Testis (tissue), 3 donors: ENCODE measurements around the gene EFHD1. TPM values are rescaled to one million over a fixed set of nuclear protein-coding genes. Genes with fewer than 3 reads are reported as not detected.

Experiments used
- DNase-seq: peaks from one replicate; pipeline ENCODE4 v3.0.0-alpha.2; 2019
- H3K27ac ChIP-seq, 2 donors: fragments of 200-600 bp; sonication (generic); one replicate each; pipeline ENCODE4 v1.5.1; 2019
- H3K27me3 ChIP-seq: fragments of 200-600 bp; sonication (generic); one replicate; pipeline ENCODE4 v1.5.1; 2019
- H3K36me3 ChIP-seq: fragments of 200-600 bp; sonication (generic); one replicate; pipeline ENCODE4 v1.5.1; 2017; ENCODE audit warnings: low read depth; ENCODE audit errors: missing control alignments
- H3K4me1 ChIP-seq: fragments of 200-600 bp; sonication (generic); one replicate; pipeline ENCODE4 v1.5.1; 2019
- H3K4me3 ChIP-seq, 2 donors: fragments of 200-600 bp; sonication (generic); one replicate each; pipeline ENCODE4 v1.5.1; 2017 to 2019
- H3K9me3 ChIP-seq: fragments of 200-600 bp; sonication (generic); one replicate; pipeline ENCODE4 v1.5.1; 2017
- POLR2A ChIP-seq: fragments of 450-650 bp; IDR thresholded peaks from one replicate; pipeline ENCODE4 v1.6.1; 2017; ENCODE audit warnings: antibody characterized with exemption, mild to moderate bottlenecking, moderate library complexity
- WGBS, 2 donors: methylation state at CpG; one replicate each; pipeline ENCODE4 v1.1.5; 2018; 5-methylcytosine and 5-hydroxymethylcytosine counted together
- intact Hi-C: fragments of 100-400 bp; cut with DNase I; formaldehyde crosslinking; loops from one replicate; pipeline ENCODE4 v1.15.1; 2023; ENCODE audit warnings: low total_unique reads
- polyA plus RNA-seq: library from polyadenylated mRNA; stranded (reverse); fragments of 350-450 nt; fragmentation: Illumina TruSeq; extraction: RNeasy Lipid Tissue Mini Kit (QIAGEN cat#74804); gene quantifications from one replicate; pipeline ENCODE4 v1.2.3, GENCODE V29; 2014; ENCODE audit warnings: low read depth, low replicate concordance; ENCODE audit not compliant: insufficient read depth
- total RNA-seq, 2 donors: library from RNA; depleted of rRNA; stranded (reverse); fragments of >200 nt; gene quantifications; one replicate each; pipeline ENCODE4 v1.2.3, GENCODE V29; 2016
- TF ChIP-seq, protein P1 (sequence below), 3 experiments: fragments of 450-650 bp in 2 of 3; fragments of 200-600 bp in 1 of 3; sonication (generic) in 1 of 3; IDR thresholded peaks; one replicate each; pipeline ENCODE4 v1.5.1; 2016 to 2019; ENCODE audit warnings: antibody characterized with exemption in 3 of 3, mild to moderate bottlenecking in 2 of 3, moderate library complexity in 1 of 3

EFHD1 gene
- total and polyA plus RNA-seq, 3 donors from 2014 or later, result 16.5 to 51.5 (median 22.9) TPM

GRCh38 chr2:232588031-232588430 is 45.4 kb upstream of the EFHD1 start:
- no peak for DNase-seq
- Histone ChIP-seq H3K27me3 (no peaks in the 10 kb centered on the region), H3K4me1 (no peaks in the 10 kb centered on the region), H3K27ac (no peak overlapping the region), H3K36me3 (no peaks in the 10 kb centered on the region), H3K4me3 (no peak overlapping the region), H3K9me3 (no peaks in the 10 kb centered on the region)
- intact Hi-C loops, result no loop called here
- WGBS, 2 donors, result 91 to 98% methylated on average over 4 to 8 of the region's 8 CpGs
- TF ChIP-seq POLR2A, result no peak

DNA sequence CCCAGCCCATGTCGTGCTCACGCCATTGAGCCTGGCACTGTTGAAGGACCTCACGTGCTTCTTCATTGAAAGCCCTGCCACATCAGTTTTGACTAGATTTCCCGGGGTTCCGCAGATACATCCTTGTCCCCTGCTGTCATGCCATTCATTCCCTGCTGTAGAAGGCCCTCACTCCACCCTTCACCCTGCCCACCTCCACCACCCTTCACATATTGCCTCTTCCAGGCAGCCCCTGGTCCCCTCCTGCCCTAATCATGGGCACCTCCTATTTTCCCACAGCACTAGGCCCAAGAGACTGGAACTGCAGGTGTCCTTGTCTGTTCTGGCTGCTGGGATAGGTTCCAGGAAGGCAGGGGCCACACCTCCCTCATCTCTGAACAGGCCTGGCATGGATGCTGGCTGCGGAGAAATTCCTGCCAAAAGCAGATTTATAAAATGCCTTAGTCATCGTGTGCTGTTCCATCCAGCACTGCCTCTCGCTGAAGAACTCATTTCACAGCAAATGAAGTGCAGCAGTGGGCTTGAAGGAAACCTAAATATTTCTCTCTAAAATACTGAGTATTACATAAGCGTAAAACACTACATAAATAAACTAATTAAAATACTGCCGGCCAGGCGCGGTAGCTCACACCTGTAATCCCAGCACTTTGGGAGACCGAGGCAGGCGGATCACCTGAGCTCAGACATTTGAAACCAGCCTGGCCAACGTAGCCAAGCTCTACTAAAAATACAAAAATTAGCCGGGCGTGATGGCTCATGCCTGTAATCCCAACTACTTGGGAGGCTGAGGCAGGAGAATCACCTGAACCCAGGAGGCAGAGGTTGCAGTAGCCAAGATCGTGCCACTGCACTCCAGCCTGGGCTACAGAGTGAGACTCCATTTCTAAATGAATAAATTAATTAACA is 44.5 kb upstream of the EFHD1 start:
- intact Hi-C loops, result no loop called here
- TF ChIP-seq POLR2A, result no peak
- TF ChIP-seq, protein P1, sequence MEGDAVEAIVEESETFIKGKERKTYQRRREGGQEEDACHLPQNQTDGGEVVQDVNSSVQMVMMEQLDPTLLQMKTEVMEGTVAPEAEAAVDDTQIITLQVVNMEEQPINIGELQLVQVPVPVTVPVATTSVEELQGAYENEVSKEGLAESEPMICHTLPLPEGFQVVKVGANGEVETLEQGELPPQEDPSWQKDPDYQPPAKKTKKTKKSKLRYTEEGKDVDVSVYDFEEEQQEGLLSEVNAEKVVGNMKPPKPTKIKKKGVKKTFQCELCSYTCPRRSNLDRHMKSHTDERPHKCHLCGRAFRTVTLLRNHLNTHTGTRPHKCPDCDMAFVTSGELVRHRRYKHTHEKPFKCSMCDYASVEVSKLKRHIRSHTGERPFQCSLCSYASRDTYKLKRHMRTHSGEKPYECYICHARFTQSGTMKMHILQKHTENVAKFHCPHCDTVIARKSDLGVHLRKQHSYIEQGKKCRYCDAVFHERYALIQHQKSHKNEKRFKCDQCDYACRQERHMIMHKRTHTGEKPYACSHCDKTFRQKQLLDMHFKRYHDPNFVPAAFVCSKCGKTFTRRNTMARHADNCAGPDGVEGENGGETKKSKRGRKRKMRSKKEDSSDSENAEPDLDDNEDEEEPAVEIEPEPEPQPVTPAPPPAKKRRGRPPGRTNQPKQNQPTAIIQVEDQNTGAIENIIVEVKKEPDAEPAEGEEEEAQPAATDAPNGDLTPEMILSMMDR (IDR thresholded peaks at IDR 0.05), result no peak
- Histone ChIP-seq H3K4me3 (no peak overlapping the region), H3K27me3 (no peaks in the 10 kb centered on the region), H3K36me3 (no peaks in the 10 kb centered on the region), H3K4me1 (no peaks in the 10 kb centered on the region), H3K27ac (no peak overlapping the region), H3K9me3 (no peaks in the 10 kb centered on the region)
- WGBS, 2 donors, result 84 to 88% methylated on average over 18 of the region's 18 CpGs
- DNase-seq, result peak; percentile 24

DNA sequence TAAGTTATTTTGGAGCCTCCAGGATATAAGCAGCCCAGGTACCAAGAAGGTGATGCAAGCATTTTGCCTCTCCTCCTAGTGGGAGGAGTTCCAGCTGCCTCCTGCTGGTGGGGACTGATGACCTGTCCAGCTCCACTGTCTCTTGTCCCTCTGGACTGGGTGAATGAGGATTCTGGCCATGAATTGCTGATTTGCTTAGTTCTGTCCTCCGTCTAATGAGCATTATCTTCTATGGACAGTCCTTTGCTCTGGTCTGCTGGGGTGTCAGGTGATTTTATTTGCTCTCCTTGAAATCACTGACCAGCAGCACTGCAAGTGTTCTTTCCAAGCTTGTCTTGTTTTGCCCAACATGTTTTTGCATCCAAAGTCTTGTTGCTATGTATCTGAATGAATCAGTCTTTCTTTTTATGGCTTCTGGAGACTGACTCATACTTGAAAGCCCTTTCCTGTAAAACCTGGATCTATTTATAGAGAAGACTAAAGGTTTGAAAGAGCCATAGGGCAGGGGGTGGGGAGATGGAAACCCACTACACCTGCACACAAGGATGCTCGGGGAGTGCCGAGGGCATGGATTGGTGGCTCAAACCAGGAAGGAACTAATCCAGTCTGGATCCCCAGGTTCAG is 40.5 kb upstream of the EFHD1 start:
- no peak overlapping the region for H3K4me3 ChIP-seq
- intact Hi-C loops, result no loop called here
- H3K27ac ChIP-seq, result no peak overlapping the region
- WGBS, 2 donors, result 96 to 100% methylated on average over 3 of the region's 3 CpGs
- H3K9me3 ChIP-seq, result no peaks in the 10 kb centered on the region
- H3K4me1 ChIP-seq, result no peaks in the 10 kb centered on the region
- TF ChIP-seq, protein P1 (IDR thresholded peaks at IDR 0.05), result no peak
- no peak for TF ChIP-seq POLR2A
- H3K27me3 ChIP-seq, result no peaks in the 10 kb centered on the region
- DNase-seq, result no peak
- H3K36me3 ChIP-seq, result no peaks in the 10 kb centered on the region

DNA sequence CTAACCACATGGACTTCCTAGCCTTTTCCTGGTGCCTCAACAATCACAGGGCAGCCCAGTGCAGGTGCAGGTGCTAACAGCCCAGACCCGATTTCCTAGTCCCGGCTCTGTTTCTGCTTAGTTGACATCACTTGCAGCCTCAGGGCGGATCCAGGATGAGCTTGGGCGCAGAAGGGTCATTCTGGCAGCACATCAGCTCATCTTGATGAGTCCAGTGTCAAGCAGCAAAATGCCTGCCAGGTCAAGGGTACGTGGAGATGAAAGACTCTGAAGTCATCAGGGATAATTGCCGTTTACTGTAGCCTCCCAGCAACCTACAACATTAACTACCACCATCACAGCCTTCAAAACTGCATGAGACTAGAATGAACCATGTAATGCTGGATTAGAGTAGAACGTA is 39.4 kb upstream of the EFHD1 start:
- WGBS, 2 donors, result 78 to 85% methylated on average over 7 of the region's 7 CpGs
- Histone ChIP-seq H3K9me3 (no peaks in the 10 kb centered on the region), H3K4me1 (no peaks in the 10 kb centered on the region), H3K36me3 (no peaks in the 10 kb centered on the region), H3K27me3 (no peaks in the 10 kb centered on the region), H3K27ac (no peak overlapping the region), H3K4me3 (no peak overlapping the region)
- TF ChIP-seq, protein P1 (IDR thresholded peaks at IDR 0.05), result no peak
- TF ChIP-seq POLR2A, result no peak
- intact Hi-C loops, result no loop called here
- no peak for DNase-seq

GRCh38 chr2:232597362-232598079 is 35.9 kb upstream of the EFHD1 start:
- intact Hi-C loops, result no loop called here
- Histone ChIP-seq H3K4me3 (no peak overlapping the region), H3K27me3 (no peaks in the 10 kb centered on the region), H3K4me1 (no peaks in the 10 kb centered on the region), H3K9me3 (no peaks in the 10 kb centered on the region), H3K36me3 (no peaks in the 10 kb centered on the region), H3K27ac (no peak overlapping the region)
- DNase-seq, result no peak
- 84 to 94% methylated on average over 7 of the region's 7 CpGs for WGBS, 2 donors
- TF ChIP-seq POLR2A, result no peak
- TF ChIP-seq, protein P1 (IDR thresholded peaks at IDR 0.05), result no peak
